Endodermal cell (in vitro differentiated cells): ENCODE data around the gene GPR148. TPM values are rescaled to one million over a fixed set of nuclear protein-coding genes. Genes with fewer than 3 reads are reported as not detected.
"Not testable (repeated sequence)": the region's sequence is repeated elsewhere in the genome, so short reads cannot be mapped to it uniquely, and the experiment has no call there.

ENCODE experiments used
- DNase-seq: peaks from one replicate; pipeline ENCODE4 v3.0.0-alpha.2; 2017
- H3K27ac ChIP-seq: 2 replicates; pipeline ENCODE4 v1.5.1; 2013; ENCODE audit warnings: mild to moderate bottlenecking, low read depth, low read length, moderate library complexity
- H3K27me3 ChIP-seq: 2 replicates; pipeline ENCODE4 v1.6.1; 2013; ENCODE audit warnings: mild to moderate bottlenecking, low read length, moderate library complexity; ENCODE audit not compliant: insufficient read depth, control insufficient read depth, poor library complexity, severe bottlenecking
- H3K36me3 ChIP-seq: 2 replicates; pipeline ENCODE4 v1.7.0; 2013; ENCODE audit warnings: mild to moderate bottlenecking, low read length, moderate library complexity; ENCODE audit not compliant: control insufficient read depth, insufficient read depth
- H3K4me1 ChIP-seq: one replicate; pipeline ENCODE4 v1.7.0; 2013; ENCODE audit warnings: low read length; ENCODE audit not compliant: control insufficient read depth, insufficient read depth
- H3K4me3 ChIP-seq: 2 replicates; pipeline ENCODE4 v1.5.1; 2013; ENCODE audit warnings: mild to moderate bottlenecking, low read length, moderate library complexity
- H3K9ac ChIP-seq: 2 replicates; pipeline ENCODE4 v1.6.1; 2013; ENCODE audit warnings: mild to moderate bottlenecking, low read length, moderate library complexity; ENCODE audit not compliant: poor library complexity, severe bottlenecking; ENCODE audit errors: extremely low read depth
- H3K9me3 ChIP-seq: 2 replicates; pipeline ENCODE4 v1.6.1; 2013; ENCODE audit warnings: mild to moderate bottlenecking, low read length, moderate library complexity; ENCODE audit not compliant: control insufficient read depth
- H3K27ac Mint-ChIP-seq: 2 replicates; pipeline ENCODE4 v1.8.0; 2020; ENCODE audit warnings: mixed read lengths
- H3K27me3 Mint-ChIP-seq: 2 replicates; pipeline ENCODE4 v1.8.0; 2021; ENCODE audit warnings: mild to moderate bottlenecking, mixed read lengths; ENCODE audit not compliant: insufficient read depth
- H3K36me3 Mint-ChIP-seq: 2 replicates; pipeline ENCODE4 v1.8.0; 2020; ENCODE audit warnings: low read depth, mixed read lengths
- H3K4me1 Mint-ChIP-seq: 2 replicates; pipeline ENCODE4 v1.8.0; 2020; ENCODE audit warnings: mixed read lengths
- H3K4me3 Mint-ChIP-seq: 2 replicates; pipeline ENCODE4 v1.8.0; 2020; ENCODE audit warnings: mild to moderate bottlenecking, moderate library complexity, mixed read lengths
- H3K9me3 Mint-ChIP-seq: 2 replicates; pipeline ENCODE4 v1.8.0; 2020; ENCODE audit warnings: mild to moderate bottlenecking, mixed read lengths
- CTCF ChIP-seq: fragments of 200-600 bp; sonication (generic); conservative IDR thresholded peaks from 2 replicates; pipeline ENCODE4 v1.5.0; 2021; ENCODE audit warnings: antibody characterized with exemption, mild to moderate bottlenecking
- whole genome bisulfite sequencing, 2 experiments: methylation state at CpG; one replicate each; pipeline versions ENCODE4 v1.1.5 to v1.1.7; 2013; ENCODE audit warnings: missing lambda C conversion rate in 2 of 2, mixed read lengths in 1 of 2; ENCODE audit not compliant: insufficient coverage in 1 of 2, insufficient read length in 1 of 2; 5-methylcytosine and 5-hydroxymethylcytosine counted together
- long read RNA-seq, 4 experiments: library from polyadenylated mRNA in 2 of 4; library from RNA in 1 of 4; library from capped mRNA in 1 of 4; stranded (forward) in 3 of 4; unstranded in 1 of 4; transcript quantifications; one replicate each; pipeline ENCODE4 v2.0.0, GENCODE V29; 2020 to 2021; ENCODE audit warnings: inconsistent platforms in 1 of 4
- polyA plus RNA-seq, 2 experiments: library from polyadenylated mRNA; stranded (reverse); fragments of 50-300 nt; gene quantifications; one replicate each; pipeline ENCODE4 v1.2.3, GENCODE V29; 2013
- total RNA-seq, 2 donors: library from RNA; stranded (reverse); fragmentation: NEBNext Ultra II Directional in 1 of 2; extraction: Animal tissue kit (Norgen Biotek cat#: 25700) in 1 of 2; gene quantifications; 2 replicates in 1 of 2; 3 replicates in 1 of 2; pipeline ENCODE4 v1.2.1, GENCODE V29; 2021

The GPR148 gene, protein sequence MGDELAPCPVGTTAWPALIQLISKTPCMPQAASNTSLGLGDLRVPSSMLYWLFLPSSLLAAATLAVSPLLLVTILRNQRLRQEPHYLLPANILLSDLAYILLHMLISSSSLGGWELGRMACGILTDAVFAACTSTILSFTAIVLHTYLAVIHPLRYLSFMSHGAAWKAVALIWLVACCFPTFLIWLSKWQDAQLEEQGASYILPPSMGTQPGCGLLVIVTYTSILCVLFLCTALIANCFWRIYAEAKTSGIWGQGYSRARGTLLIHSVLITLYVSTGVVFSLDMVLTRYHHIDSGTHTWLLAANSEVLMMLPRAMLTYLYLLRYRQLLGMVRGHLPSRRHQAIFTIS
- not detected for total RNA-seq
- not detected for polyA plus RNA-seq (2013, experiment 1 of 2)
- polyA plus RNA-seq (2013, experiment 2 of 2), result not detected
- long read RNA-seq, experiment 1, result 0 reads
- long read RNA-seq, experiment 2, result 0 reads
- long read RNA-seq, experiment 3, result 0 reads
- long read RNA-seq, experiment 4, result 0 reads

- H3K4me3 Mint-ChIP-seq, result peak within 1 kb of the TSS; percentile 67
Measured at GRCh38 chr2:130728549-130729316, at the start of gene GPR148. TSS of gene GPR148 (plus strand) at chr2:130729070. CDS start at chr2:130729152, 82 bp downstream.

GRCh38 chr2:130692041-130692770 is 36.7 kb upstream of the GPR148 start:
- not testable (repeated sequence) for H3K9ac ChIP-seq, H3K9me3 Mint-ChIP-seq, H3K4me3 ChIP-seq, DNase-seq, H3K4me1 Mint-ChIP-seq, H3K27ac Mint-ChIP-seq, H3K36me3 ChIP-seq, H3K27me3 Mint-ChIP-seq, H3K27me3 ChIP-seq, H3K36me3 Mint-ChIP-seq, H3K27ac ChIP-seq, H3K4me3 Mint-ChIP-seq, H3K4me1 ChIP-seq, H3K9me3 ChIP-seq
- 86% methylated on average over 16 of the region's 35 CpGs; no CpG with 5 or more reads in 1 of the 2 experiments for WGBS, 2 experiments

More at GRCh38 chr2:130728549-130729316, at the start of gene GPR148:
- Histone ChIP-seq H3K27ac (no peak within 1 kb of the TSS), H3K4me1 (no peaks in the 10 kb centered on the region), H3K27me3 (peaks cover 8% of the 10 kb centered on the region), H3K9ac (no peak within 1 kb of the TSS), H3K4me3 (peak within 1 kb of the TSS; percentile 75), H3K9me3 (no peaks in the 10 kb centered on the region), H3K36me3 (no peaks in the 10 kb centered on the region)
- Mint-ChIP-seq H3K27ac (no peak within 1 kb of the TSS), H3K36me3 (no peaks in the 10 kb centered on the region), H3K9me3 (no peaks in the 10 kb centered on the region), H3K4me1 (peaks cover 11% of the 10 kb centered on the region), H3K27me3 (peaks cover 20% of the 10 kb centered on the region)
- 92 to 100% methylated on average over 4 to 8 of the region's 8 CpGs for WGBS, 2 experiments
- DNase-seq, result peak; percentile 49
- no peak for TF ChIP-seq CTCF

GRCh38 chr2:130693474-130693873 is 35.4 kb upstream of the GPR148 start:
- H3K27me3 Mint-ChIP-seq, result not testable (repeated sequence)
- peak overlapping the region; percentile 42 for H3K4me3 Mint-ChIP-seq
- 2% methylated on average over 22 of the region's 37 CpGs; no CpG with 5 or more reads in 1 of the 2 experiments for WGBS, 2 experiments

DNA sequence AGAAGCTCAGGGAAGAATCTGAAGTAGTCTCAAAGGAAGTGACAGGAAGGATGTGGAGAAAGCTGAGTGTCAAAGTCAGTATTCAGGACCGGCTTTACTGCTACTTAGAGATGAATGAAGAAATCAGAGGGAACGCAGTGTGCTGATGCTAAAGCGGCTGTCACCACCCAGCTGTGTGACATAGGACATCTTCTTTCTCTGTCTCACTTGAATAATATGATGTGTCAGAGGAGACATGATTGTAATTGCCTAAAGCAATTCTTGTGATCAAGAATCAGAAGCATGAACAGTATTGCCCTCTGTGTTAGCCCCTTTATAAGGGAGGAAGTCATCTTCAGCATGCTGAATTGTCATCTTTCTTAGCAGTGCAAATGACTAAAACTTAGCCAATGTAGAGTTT is 25.6 kb upstream of the GPR148 start:
- H3K4me3 Mint-ChIP-seq, H3K27ac ChIP-seq, H3K9me3 ChIP-seq, H3K9me3 Mint-ChIP-seq, H3K27ac Mint-ChIP-seq, H3K4me3 ChIP-seq, DNase-seq, H3K36me3 Mint-ChIP-seq, H3K36me3 ChIP-seq, H3K9ac ChIP-seq, H3K27me3 ChIP-seq, H3K27me3 Mint-ChIP-seq, H3K4me1 ChIP-seq, H3K4me1 Mint-ChIP-seq: not testable (repeated sequence)
- 92% methylated on average over 1 of the region's 3 CpGs; no CpG with 5 or more reads in 1 of the 2 experiments for WGBS, 2 experiments

More at GRCh38 chr2:130693474-130693873, 35.4 kb upstream of the GPR148 start:
- peak; percentile 96 for DNase-seq
- H3K27ac ChIP-seq, H3K9ac ChIP-seq, H3K9me3 ChIP-seq, H3K27ac Mint-ChIP-seq, H3K4me3 ChIP-seq, H3K36me3 ChIP-seq, H3K36me3 Mint-ChIP-seq, H3K9me3 Mint-ChIP-seq, H3K4me1 ChIP-seq, H3K27me3 ChIP-seq, H3K4me1 Mint-ChIP-seq: not testable (repeated sequence)
- TF ChIP-seq CTCF, result peak; percentile 74

- H3K9me3 ChIP-seq, H3K27me3 Mint-ChIP-seq, H3K4me3 ChIP-seq, H3K4me3 Mint-ChIP-seq, H3K4me1 Mint-ChIP-seq, H3K4me1 ChIP-seq, H3K36me3 Mint-ChIP-seq, H3K9me3 Mint-ChIP-seq, DNase-seq, H3K27ac ChIP-seq, H3K27ac Mint-ChIP-seq, H3K9ac ChIP-seq, H3K27me3 ChIP-seq, H3K36me3 ChIP-seq: not testable (repeated sequence)
- no CpG with 5 or more reads among the region's 2 CpGs for WGBS, 2 experiments
Measured at GRCh38 chr2:130714795-130715194, 14.1 kb upstream of the GPR148 start.
